HCT116 (cell line): ENCODE results near the gene MTA1. TPM values are rescaled to one million over a fixed set of nuclear protein-coding genes. Genes with fewer than 3 reads are reported as not detected.

Experiments
- ATAC-seq: fragments of 200-7000 bp; cut with Tn5 transposase; 2 replicates; pipeline ENCODE4 v1.9.1; 2020; ENCODE audit warnings: mild to moderate bottlenecking, moderate library complexity
- BruUV-seq: library from RNA; stranded (reverse); fragments of 400-500 nt; replicated peaks from 2 replicates; lab custom pipeline; 2021; lab: Mats Ljungman, UMichigan
- CTCF ChIA-PET: fragments of 300-600 bp; sonication (Branson Sonifier 250); formaldehyde crosslinking; loops from one replicate; lab custom pipeline; 2021; ENCODE audit warnings: antibody characterized with exemption; lab: Charles Lee
- POLR2A ChIA-PET: fragments of 300-600, 350-600 bp; sonication (Branson Sonifier 250); formaldehyde crosslinking; loops from one replicate; lab custom pipeline; 2021; ENCODE audit warnings: antibody characterized with exemption; lab: Charles Lee
- RAD21 ChIA-PET, 2 experiments: fragments of 300-600 bp; sonication (Branson Sonifier 250); formaldehyde crosslinking; loops; one replicate each; lab custom pipeline; 2023; ENCODE audit warnings: low total read pairs in 2 of 2; ENCODE audit not compliant: uncharacterized antibody in 2 of 2, unreplicated experiment in 2 of 2, low non-redundant PET in 1 of 2; lab: Charles Lee
- DNase-seq: peaks from one replicate; pipeline ENCODE4 v3.0.0-alpha.2; 2010; ENCODE audit warnings: low read depth, low spot score
- H2AFZ ChIP-seq: fragments of 200-600 bp; shearing (Covaris generic), sonication (generic); 2 replicates; pipeline ENCODE4 v1.6.1; 2017; ENCODE audit warnings: low read depth, mixed run types, mixed read lengths, antibody characterized with exemption, low read length; ENCODE audit not compliant: poor library complexity, severe bottlenecking
- H3K27ac ChIP-seq: 2 replicates; pipeline ENCODE4 v1.5.1; 2012; ENCODE audit warnings: low read depth, low read length
- H3K27me3 ChIP-seq: fragments of 200-600 bp; sonication (generic); 2 replicates; pipeline ENCODE4 v1.6.1; 2016; ENCODE audit warnings: mixed run types, low read length, mixed read lengths; ENCODE audit not compliant: insufficient read depth
- H3K36me3 ChIP-seq, 2 experiments: fragments of 200-500 bp in 1 of 2; fragments of 200-600 bp in 1 of 2; sonication (Bioruptor generic) in 1 of 2; sonication (generic) in 1 of 2; 2 replicates each; pipeline versions ENCODE4 v1.5.1 to v1.6.1; 2014 to 2016; ENCODE audit warnings: low read length in 2 of 2, inconsistent platforms in 1 of 2, mixed read lengths in 1 of 2, mixed run types in 1 of 2; ENCODE audit not compliant: insufficient read depth in 2 of 2, control insufficient read depth in 1 of 2
- H3K4me1 ChIP-seq, 2 experiments: fragments of 200-600 bp in 1 of 2; sonication (generic) in 1 of 2; 2 replicates each; pipeline versions ENCODE4 v1.5.1 to v1.6.1; 2012 to 2017; ENCODE audit warnings: low read length in 2 of 2, inconsistent platforms in 1 of 2, mild to moderate bottlenecking in 1 of 2, mixed read lengths in 1 of 2, mixed run types in 1 of 2, moderate library complexity in 1 of 2; ENCODE audit not compliant: insufficient read depth in 2 of 2, control insufficient read depth in 1 of 2
- H3K4me2 ChIP-seq: fragments of 200-600 bp; sonication (generic); 2 replicates; pipeline ENCODE4 v1.6.1; 2017; ENCODE audit warnings: mixed run types, low read length, mixed read lengths
- H3K4me3 ChIP-seq, 2 experiments: fragments of 200-600 bp in 1 of 2; sonication (generic) in 1 of 2; replicated peaks in 1 of 2; 2 replicates each; pipeline ENCODE4 v1.5.1; 2011 to 2016; ENCODE audit warnings: low read length in 2 of 2, control low read depth in 1 of 2, low read depth in 1 of 2, mild to moderate bottlenecking in 1 of 2, mixed read lengths in 1 of 2, mixed run types in 1 of 2
- H3K79me2 ChIP-seq: fragments of 200-600 bp; sonication (generic); 2 replicates; pipeline ENCODE4 v1.6.1; 2017; ENCODE audit warnings: mild to moderate bottlenecking, mixed run types, low read length, moderate library complexity, mixed read lengths; ENCODE audit not compliant: insufficient read depth
- H3K9ac ChIP-seq: fragments of 200-600 bp; sonication (generic); 2 replicates; pipeline ENCODE4 v1.6.1; 2016; ENCODE audit warnings: low read length, mixed read lengths
- H3K9me2 ChIP-seq: fragments of 200-600 bp; sonication (generic), shearing (Covaris generic); 2 replicates; pipeline ENCODE4 v1.6.1; 2017; ENCODE audit warnings: mixed run types, mild to moderate bottlenecking, moderate library complexity; ENCODE audit not compliant: insufficient read depth
- H3K9me3 ChIP-seq, 2 experiments: fragments of 200-500 bp in 1 of 2; fragments of 200-600 bp in 1 of 2; sonication (Bioruptor generic) in 1 of 2; sonication (generic) in 1 of 2; 2 replicates each; pipeline ENCODE4 v1.6.1; 2014 to 2017; ENCODE audit warnings: low read length in 2 of 2, mixed read lengths in 2 of 2, inconsistent platforms in 1 of 2, low read depth in 1 of 2, mild to moderate bottlenecking in 1 of 2, mixed run types in 1 of 2, moderate library complexity in 1 of 2; ENCODE audit not compliant: control insufficient read depth in 1 of 2, insufficient read depth in 1 of 2
- H4K20me1 ChIP-seq: fragments of 200-600 bp; sonication (generic), shearing (Covaris generic); 2 replicates; pipeline ENCODE4 v1.6.1; 2017; ENCODE audit warnings: mixed run types, mild to moderate bottlenecking, moderate library complexity; ENCODE audit not compliant: insufficient read depth
- CEBPB ChIP-seq: IDR thresholded peaks from 2 replicates; pipeline ENCODE4 v1.6.1; 2012; ENCODE audit warnings: low read depth
- ELF1 ChIP-seq: IDR thresholded peaks from 2 replicates; pipeline ENCODE4 v1.6.1; 2012; ENCODE audit warnings: low read depth, borderline replicate concordance
- EZH2 ChIP-seq: fragments of 200-600 bp; sonication (generic); IDR thresholded peaks from 2 replicates; pipeline ENCODE4 v1.6.1; 2017; ENCODE audit warnings: antibody characterized with exemption, mixed run types
- EZH2phosphoT487 ChIP-seq: fragments of 200-600 bp; IDR thresholded peaks from 2 replicates; pipeline ENCODE4 v1.6.1; 2018; ENCODE audit warnings: antibody characterized with exemption, borderline replicate concordance
- FOSL1 ChIP-seq: IDR thresholded peaks from 2 replicates; pipeline ENCODE4 v1.6.1; 2012; ENCODE audit warnings: low read depth
- JUND ChIP-seq: IDR thresholded peaks from 2 replicates; pipeline ENCODE4 v1.6.1; 2012
- RAD21 ChIP-seq: IDR thresholded peaks from 2 replicates; pipeline ENCODE4 v1.6.1; 2012; ENCODE audit warnings: low read depth, mild to moderate bottlenecking
- SIN3A ChIP-seq: IDR thresholded peaks from 2 replicates; pipeline ENCODE4 v1.6.1; 2012; ENCODE audit warnings: low read depth
- SRF ChIP-seq: IDR thresholded peaks from 2 replicates; pipeline ENCODE4 v1.6.1; 2012; ENCODE audit warnings: low read depth
- ZFX ChIP-seq: fragments of 450-650 bp; IDR thresholded peaks from 2 replicates; pipeline ENCODE4 v1.6.1; 2017
- ZNF274 ChIP-seq: fragments of 200-500 bp; sonication (Bioruptor generic); IDR thresholded peaks from 2 replicates; pipeline ENCODE4 v1.6.1; 2014; ENCODE audit warnings: mild to moderate bottlenecking, low read depth, low read length, inconsistent platforms
- intact Hi-C: fragments of 100-400 bp; cut with micrococcal nuclease; formaldehyde crosslinking; loops from 2 replicates; pipeline ENCODE4 v1.10.0; 2022
- total RNA-seq: library from RNA; stranded (reverse); gene quantifications from one replicate; pipeline ENCODE4 v1.2.1, GENCODE V29; 2021; ENCODE audit not compliant: unreplicated experiment
- TF ChIP-seq, protein P1 (sequence below): IDR thresholded peaks from 2 replicates; pipeline ENCODE4 v1.6.1; 2011; ENCODE audit warnings: mild to moderate bottlenecking, low read length, moderate library complexity; ENCODE audit not compliant: insufficient replicate concordance; ENCODE audit errors: extremely low read depth
- TF ChIP-seq, protein P2 (sequence below): IDR thresholded peaks from 2 replicates; pipeline ENCODE4 v1.6.1; 2012
- TF ChIP-seq, protein P3 (sequence below): IDR thresholded peaks from 2 replicates; pipeline ENCODE4 v1.6.1; 2012; ENCODE audit warnings: low read depth
- TF ChIP-seq, protein P4 (sequence below): IDR thresholded peaks from 2 replicates; pipeline ENCODE4 v1.6.1; 2012
- TF ChIP-seq, protein P5 (sequence below), 3 experiments: fragments of 200-600 bp in 1 of 3; sonication (generic) in 1 of 3; IDR thresholded peaks in 2 of 3; conservative IDR thresholded peaks in 1 of 3; 2 replicates each; pipeline ENCODE4 v1.5.1; 2012 to 2017; ENCODE audit warnings: low read depth in 2 of 3, low read length in 2 of 3, antibody characterized with exemption in 1 of 3, borderline replicate concordance in 1 of 3, control low read depth in 1 of 3, mild to moderate bottlenecking in 1 of 3, mixed read lengths in 1 of 3, mixed run types in 1 of 3, moderate library complexity in 1 of 3; ENCODE audit not compliant: insufficient read depth in 1 of 3

Gene MTA1
- total RNA-seq, 1 experiment from 2014 or later: 229 TPM

DNA sequence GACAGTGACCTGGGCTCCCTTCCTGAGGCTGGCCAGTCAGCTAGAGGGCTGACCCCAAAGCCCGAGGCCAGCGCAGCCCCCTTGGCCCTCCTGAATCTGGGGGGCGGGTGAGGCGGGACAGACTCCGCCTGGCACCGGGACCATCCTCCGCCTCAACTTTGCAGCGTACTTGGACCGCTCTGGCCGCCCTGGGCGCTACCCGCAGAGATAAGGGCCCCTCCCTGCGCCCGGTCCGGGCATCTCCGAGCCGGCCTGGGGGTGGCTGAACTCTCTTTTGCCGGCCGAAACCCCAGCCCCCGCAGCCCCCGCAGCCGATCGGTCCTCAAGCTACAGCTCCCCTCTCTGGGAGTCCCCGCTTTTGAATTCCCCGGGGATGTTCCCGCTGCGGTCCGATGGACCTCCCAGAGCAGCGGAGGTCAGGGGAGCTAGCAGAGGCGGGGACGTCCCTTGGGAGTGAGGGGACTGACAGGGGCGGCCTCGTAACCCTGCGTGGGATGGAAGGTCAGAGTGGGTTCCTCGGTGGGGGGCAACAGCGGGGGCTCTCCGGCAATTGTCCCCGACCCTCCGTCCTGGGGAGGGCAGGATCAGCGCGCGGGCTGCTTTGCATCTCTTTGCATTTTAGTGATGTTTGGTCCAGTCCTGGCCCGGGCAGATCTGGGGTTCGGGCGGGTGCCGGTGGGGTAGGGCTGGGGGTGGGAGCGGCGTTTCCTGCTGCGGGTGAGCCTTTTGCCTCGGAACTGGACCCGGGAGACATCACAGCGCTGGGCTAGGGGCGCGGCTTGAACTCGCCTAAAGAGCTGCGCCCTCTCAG lies 66.7 kb downstream of the MTA1 start, which contains the start of gene CRIP1:
TSS of gene CRIP1 (plus strand) at position 724 of the 811 bp plus-strand sequence. CDS start 374 bp downstream, outside the sequence.
- POLR2A ChIA-PET: no interaction called here
- H3K27ac ChIP-seq: peak within 1 kb of the TSS; percentile 94

More for the DNA sequence above, 66.7 kb downstream of the MTA1 start, which contains the start of gene CRIP1:
- peak within 1 kb of the TSS; percentile 99 for H3K4me2 ChIP-seq
- H2AFZ ChIP-seq: no peak within 1 kb of the TSS
- no TSS peak for BruUV-seq
- intact Hi-C loops: no loop called here
- H3K9me2 ChIP-seq: no peaks in the 10 kb centered on the region
- H3K36me3 ChIP-seq: no peaks in the 10 kb centered on the region
- H3K27me3 ChIP-seq: no peaks in the 10 kb centered on the region
- CTCF ChIA-PET: no interaction called here
- H3K4me3 ChIP-seq: peak within 1 kb of the TSS; percentile 65 to 87
- H3K9me3 ChIP-seq: no peaks in the 10 kb centered on the region
- DNase-seq (no peak), ATAC-seq (no peak)
- no peak for TF ChIP-seq FOSL1
- TF ChIP-seq EZH2: no peak
- TF ChIP-seq EZH2phosphoT487: no peak
- TF ChIP-seq RAD21: no peak
- TF ChIP-seq, protein P1, sequence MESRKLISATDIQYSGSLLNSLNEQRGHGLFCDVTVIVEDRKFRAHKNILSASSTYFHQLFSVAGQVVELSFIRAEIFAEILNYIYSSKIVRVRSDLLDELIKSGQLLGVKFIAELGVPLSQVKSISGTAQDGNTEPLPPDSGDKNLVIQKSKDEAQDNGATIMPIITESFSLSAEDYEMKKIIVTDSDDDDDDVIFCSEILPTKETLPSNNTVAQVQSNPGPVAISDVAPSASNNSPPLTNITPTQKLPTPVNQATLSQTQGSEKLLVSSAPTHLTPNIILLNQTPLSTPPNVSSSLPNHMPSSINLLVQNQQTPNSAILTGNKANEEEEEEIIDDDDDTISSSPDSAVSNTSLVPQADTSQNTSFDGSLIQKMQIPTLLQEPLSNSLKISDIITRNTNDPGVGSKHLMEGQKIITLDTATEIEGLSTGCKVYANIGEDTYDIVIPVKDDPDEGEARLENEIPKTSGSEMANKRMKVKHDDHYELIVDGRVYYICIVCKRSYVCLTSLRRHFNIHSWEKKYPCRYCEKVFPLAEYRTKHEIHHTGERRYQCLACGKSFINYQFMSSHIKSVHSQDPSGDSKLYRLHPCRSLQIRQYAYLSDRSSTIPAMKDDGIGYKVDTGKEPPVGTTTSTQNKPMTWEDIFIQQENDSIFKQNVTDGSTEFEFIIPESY: no peak
- TF ChIP-seq, protein P2, sequence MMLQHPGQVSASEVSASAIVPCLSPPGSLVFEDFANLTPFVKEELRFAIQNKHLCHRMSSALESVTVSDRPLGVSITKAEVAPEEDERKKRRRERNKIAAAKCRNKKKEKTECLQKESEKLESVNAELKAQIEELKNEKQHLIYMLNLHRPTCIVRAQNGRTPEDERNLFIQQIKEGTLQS: no peak
- TF ChIP-seq, protein P3, sequence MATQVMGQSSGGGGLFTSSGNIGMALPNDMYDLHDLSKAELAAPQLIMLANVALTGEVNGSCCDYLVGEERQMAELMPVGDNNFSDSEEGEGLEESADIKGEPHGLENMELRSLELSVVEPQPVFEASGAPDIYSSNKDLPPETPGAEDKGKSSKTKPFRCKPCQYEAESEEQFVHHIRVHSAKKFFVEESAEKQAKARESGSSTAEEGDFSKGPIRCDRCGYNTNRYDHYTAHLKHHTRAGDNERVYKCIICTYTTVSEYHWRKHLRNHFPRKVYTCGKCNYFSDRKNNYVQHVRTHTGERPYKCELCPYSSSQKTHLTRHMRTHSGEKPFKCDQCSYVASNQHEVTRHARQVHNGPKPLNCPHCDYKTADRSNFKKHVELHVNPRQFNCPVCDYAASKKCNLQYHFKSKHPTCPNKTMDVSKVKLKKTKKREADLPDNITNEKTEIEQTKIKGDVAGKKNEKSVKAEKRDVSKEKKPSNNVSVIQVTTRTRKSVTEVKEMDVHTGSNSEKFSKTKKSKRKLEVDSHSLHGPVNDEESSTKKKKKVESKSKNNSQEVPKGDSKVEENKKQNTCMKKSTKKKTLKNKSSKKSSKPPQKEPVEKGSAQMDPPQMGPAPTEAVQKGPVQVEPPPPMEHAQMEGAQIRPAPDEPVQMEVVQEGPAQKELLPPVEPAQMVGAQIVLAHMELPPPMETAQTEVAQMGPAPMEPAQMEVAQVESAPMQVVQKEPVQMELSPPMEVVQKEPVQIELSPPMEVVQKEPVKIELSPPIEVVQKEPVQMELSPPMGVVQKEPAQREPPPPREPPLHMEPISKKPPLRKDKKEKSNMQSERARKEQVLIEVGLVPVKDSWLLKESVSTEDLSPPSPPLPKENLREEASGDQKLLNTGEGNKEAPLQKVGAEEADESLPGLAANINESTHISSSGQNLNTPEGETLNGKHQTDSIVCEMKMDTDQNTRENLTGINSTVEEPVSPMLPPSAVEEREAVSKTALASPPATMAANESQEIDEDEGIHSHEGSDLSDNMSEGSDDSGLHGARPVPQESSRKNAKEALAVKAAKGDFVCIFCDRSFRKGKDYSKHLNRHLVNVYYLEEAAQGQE: no peak
- no peak for TF ChIP-seq SRF
- TF ChIP-seq CEBPB: no peak
- no peak for TF ChIP-seq ZFX
- TF ChIP-seq SIN3A: no peak
- TF ChIP-seq, protein P4, sequence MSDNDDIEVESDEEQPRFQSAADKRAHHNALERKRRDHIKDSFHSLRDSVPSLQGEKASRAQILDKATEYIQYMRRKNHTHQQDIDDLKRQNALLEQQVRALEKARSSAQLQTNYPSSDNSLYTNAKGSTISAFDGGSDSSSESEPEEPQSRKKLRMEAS: no peak
- TF ChIP-seq ZNF274: no peak
- TF ChIP-seq ELF1: no peak
- TF ChIP-seq JUND: no peak
- TF ChIP-seq, protein P5, sequence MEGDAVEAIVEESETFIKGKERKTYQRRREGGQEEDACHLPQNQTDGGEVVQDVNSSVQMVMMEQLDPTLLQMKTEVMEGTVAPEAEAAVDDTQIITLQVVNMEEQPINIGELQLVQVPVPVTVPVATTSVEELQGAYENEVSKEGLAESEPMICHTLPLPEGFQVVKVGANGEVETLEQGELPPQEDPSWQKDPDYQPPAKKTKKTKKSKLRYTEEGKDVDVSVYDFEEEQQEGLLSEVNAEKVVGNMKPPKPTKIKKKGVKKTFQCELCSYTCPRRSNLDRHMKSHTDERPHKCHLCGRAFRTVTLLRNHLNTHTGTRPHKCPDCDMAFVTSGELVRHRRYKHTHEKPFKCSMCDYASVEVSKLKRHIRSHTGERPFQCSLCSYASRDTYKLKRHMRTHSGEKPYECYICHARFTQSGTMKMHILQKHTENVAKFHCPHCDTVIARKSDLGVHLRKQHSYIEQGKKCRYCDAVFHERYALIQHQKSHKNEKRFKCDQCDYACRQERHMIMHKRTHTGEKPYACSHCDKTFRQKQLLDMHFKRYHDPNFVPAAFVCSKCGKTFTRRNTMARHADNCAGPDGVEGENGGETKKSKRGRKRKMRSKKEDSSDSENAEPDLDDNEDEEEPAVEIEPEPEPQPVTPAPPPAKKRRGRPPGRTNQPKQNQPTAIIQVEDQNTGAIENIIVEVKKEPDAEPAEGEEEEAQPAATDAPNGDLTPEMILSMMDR (IDR thresholded peaks at IDR 0.05 in 2 of 3, conservative IDR thresholded peaks at IDR 0.05 in 1 of 3; ENCODE audit: borderline replicate concordance in 1 of 3, insufficient read depth in 1 of 3, low read depth in 2 of 3, low read length in 2 of 3): no peak
- H4K20me1 ChIP-seq: no peaks in the 10 kb centered on the region
- RAD21 ChIA-PET: no interaction called here
- H3K4me1 ChIP-seq: peaks cover 33 to 79% of the 10 kb centered on the region in 2 experiments
- peak within 1 kb of the TSS; percentile 97 for H3K9ac ChIP-seq
- H3K79me2 ChIP-seq: peaks cover 5% of the 10 kb centered on the region; the same call in 1 of the 2 replicates
